ENCODE measurements around the gene RPTOR. TPM values are rescaled to one million over a fixed set of nuclear protein-coding genes. Genes with fewer than 3 reads are reported as not detected.

Gene RPTOR
- polyA plus RNA-seq, 1 donor (not counting 4 experiments of a cell fraction or from before 2014, with no cell fraction given): 4.0 TPM

- peaks cover 2% of the 10 kb centered on the region for H3K9me1 ChIP-seq (ENCODE audit: control insufficient read depth, extremely low read depth, insufficient read depth, low read length)
- dilution Hi-C loops (cut with MboI; ENCODE audit: extremely low pct_ligation_motif_present, low sequenced_read_pairs): no loop called here
- H3K36me3 ChIP-seq (ENCODE audit: control insufficient read depth in 2 of 2, extremely low read depth in 1 of 2, insufficient read depth in 2 of 2, low read length in 2 of 2): peaks cover 0 to 4% of the 10 kb centered on the region in 2 experiments
- no peak for DNase-seq (ENCODE audit: low read depth, low spot score)
- no peaks in the 10 kb centered on the region for H3K27me3 ChIP-seq (ENCODE audit: control insufficient read depth, extremely low read depth, insufficient read depth, low read length)
- no peaks in the 10 kb centered on the region for H4K20me1 ChIP-seq (ENCODE audit: control insufficient read depth, extremely low read depth, insufficient read depth, low read length)
- TF ChIP-seq CTCF (optimal IDR thresholded peaks at IDR 0.05 in 1 of 3, IDR thresholded peaks at IDR 0.05 in 1 of 3, conservative IDR thresholded peaks at IDR 0.05 in 1 of 3; ENCODE audit: extremely low read depth in 1 of 3, insufficient read depth in 2 of 3, low read length in 3 of 3) (no peak), EZH2 (IDR thresholded peaks at IDR 0.05; ENCODE audit: low read length) (no peak)
- H3K4me2 ChIP-seq (ENCODE audit: control insufficient read depth, extremely low read depth, insufficient read depth, low read depth, low read length): no peak overlapping the region
- no peak for FAIRE-seq
- H3K4me3 ChIP-seq (ENCODE audit: control insufficient read depth in 2 of 3, extremely low read depth in 1 of 3, insufficient read depth in 2 of 3, low read depth in 1 of 3, low read length in 3 of 3): no peak overlapping the region
- peaks cover 4% of the 10 kb centered on the region for H3K4me1 ChIP-seq (ENCODE audit: control insufficient read depth, extremely low read depth, insufficient read depth, low read length)
- H3K27ac ChIP-seq (ENCODE audit: control insufficient read depth, insufficient read depth, low read length): no peak overlapping the region
- no peak overlapping the region for H3K9ac ChIP-seq (ENCODE audit: control insufficient read depth, extremely low read depth, insufficient read depth, low read length)
- no peaks in the 10 kb centered on the region for H3K79me2 ChIP-seq (ENCODE audit: control insufficient read depth, insufficient read depth, low read length)
- H3K9me3 ChIP-seq (ENCODE audit: control insufficient read depth, low read depth, low read length): peaks cover 2% of the 10 kb centered on the region
- H2AFZ ChIP-seq (ENCODE audit: control insufficient read depth, low read length): no peak overlapping the region
These were observed 266.8 kb downstream of the RPTOR start for GRCh38 chr17:80811181-80812105.

GRCh38 chr17:80812362-80813088 is 267.9 kb downstream of the RPTOR start:
- Histone ChIP-seq H3K79me2 (ENCODE audit: control insufficient read depth, insufficient read depth, low read length) (no peaks in the 10 kb centered on the region), H3K36me3 (ENCODE audit: control insufficient read depth in 2 of 2, extremely low read depth in 1 of 2, insufficient read depth in 2 of 2, low read length in 2 of 2) (peaks cover 0 to 4% of the 10 kb centered on the region in 2 experiments), H4K20me1 (ENCODE audit: control insufficient read depth, extremely low read depth, insufficient read depth, low read length) (no peaks in the 10 kb centered on the region), H3K4me3 (ENCODE audit: control insufficient read depth in 2 of 3, extremely low read depth in 1 of 3, insufficient read depth in 2 of 3, low read depth in 1 of 3, low read length in 3 of 3) (no peak overlapping the region), H3K9me1 (ENCODE audit: control insufficient read depth, extremely low read depth, insufficient read depth, low read length) (peaks cover 2% of the 10 kb centered on the region), H3K4me1 (ENCODE audit: control insufficient read depth, extremely low read depth, insufficient read depth, low read length) (peaks cover 4% of the 10 kb centered on the region), H3K9me3 (ENCODE audit: control insufficient read depth, low read depth, low read length) (no peaks in the 10 kb centered on the region), H3K9ac (ENCODE audit: control insufficient read depth, extremely low read depth, insufficient read depth, low read length) (no peak overlapping the region), H2AFZ (ENCODE audit: control insufficient read depth, low read length) (no peak overlapping the region), H3K4me2 (ENCODE audit: control insufficient read depth, extremely low read depth, insufficient read depth, low read depth, low read length) (no peak overlapping the region), H3K27me3 (ENCODE audit: control insufficient read depth, extremely low read depth, insufficient read depth, low read length) (no peaks in the 10 kb centered on the region), H3K27ac (ENCODE audit: control insufficient read depth, insufficient read depth, low read length) (no peak overlapping the region)
- FAIRE-seq: no peak
- dilution Hi-C loops (cut with MboI; ENCODE audit: extremely low pct_ligation_motif_present, low sequenced_read_pairs): no loop called here
- no peak for DNase-seq (ENCODE audit: low read depth, low spot score)
- TF ChIP-seq EZH2 (IDR thresholded peaks at IDR 0.05; ENCODE audit: low read length): no peak
- no peak for TF ChIP-seq CTCF (optimal IDR thresholded peaks at IDR 0.05 in 1 of 3, IDR thresholded peaks at IDR 0.05 in 1 of 3, conservative IDR thresholded peaks at IDR 0.05 in 1 of 3; ENCODE audit: extremely low read depth in 1 of 3, insufficient read depth in 2 of 3, low read length in 3 of 3)

Measured in keratinocyte (primary cell).